Adrenal gland (tissue), 5 donors: ENCODE measurements around the gene RFX8.

ENCODE experiments used
- CTCF ChIP-seq, 6 experiments: fragments of 450-650 bp in 4 of 6; fragments of 200-600 bp in 2 of 6; sonication (generic) in 1 of 6; IDR thresholded peaks; 1 replicate in 5 of 6; 2 replicates in 1 of 6; pipeline versions ENCODE4 v1.5.1 to v1.8.0; 2016 to 2021; ENCODE audit warnings: antibody characterized with exemption in 6 of 6, mild to moderate bottlenecking in 2 of 6, moderate library complexity in 1 of 6
- POLR2A ChIP-seq, 2 donors: fragments of 450-650 bp; IDR thresholded peaks; one replicate each; pipeline ENCODE4 v1.6.1; 2017; ENCODE audit warnings: antibody characterized with exemption in 2 of 2, mild to moderate bottlenecking in 2 of 2, moderate library complexity in 1 of 2
- donor health status: DM: no; HTN: no; CAD: no.

GRCh38 chr2:101388232-101388631 lies 86.7 kb downstream of the RFX8 start:
- TF ChIP-seq CTCF (IDR thresholded peaks at IDR 0.05), result no peak
- TF ChIP-seq POLR2A (IDR thresholded peaks at IDR 0.05), result no peak
